Endothelial cell of umbilical vein (primary cell): ENCODE data around the gene INPP5J.

Experiments used
- EZH2 ChIP-seq: IDR thresholded peaks from 2 replicates; pipeline ENCODE4 v1.6.1; 2012; ENCODE audit warnings: borderline replicate concordance, low read depth, mild to moderate bottlenecking, moderate library complexity, low read length, inconsistent platforms; ENCODE audit not compliant: severe bottlenecking
- POLR2A ChIP-seq: IDR thresholded peaks from 2 replicates; pipeline ENCODE4 v1.6.1; 2012; ENCODE audit warnings: low read depth, mild to moderate bottlenecking, control low read depth, low read length
- TF ChIP-seq, protein P1 (sequence below), 2 donors: IDR thresholded peaks; 1 replicate in 1 of 2; 2 replicates in 1 of 2; pipeline ENCODE4 v1.5.1; 2011; ENCODE audit warnings: low read length in 2 of 2, mild to moderate bottlenecking in 2 of 2, moderate library complexity in 2 of 2, control low read depth in 1 of 2, inconsistent platforms in 1 of 2, low read depth in 1 of 2; ENCODE audit not compliant: insufficient read depth in 1 of 2; ENCODE audit errors: extremely low read depth in 1 of 2

DNA sequence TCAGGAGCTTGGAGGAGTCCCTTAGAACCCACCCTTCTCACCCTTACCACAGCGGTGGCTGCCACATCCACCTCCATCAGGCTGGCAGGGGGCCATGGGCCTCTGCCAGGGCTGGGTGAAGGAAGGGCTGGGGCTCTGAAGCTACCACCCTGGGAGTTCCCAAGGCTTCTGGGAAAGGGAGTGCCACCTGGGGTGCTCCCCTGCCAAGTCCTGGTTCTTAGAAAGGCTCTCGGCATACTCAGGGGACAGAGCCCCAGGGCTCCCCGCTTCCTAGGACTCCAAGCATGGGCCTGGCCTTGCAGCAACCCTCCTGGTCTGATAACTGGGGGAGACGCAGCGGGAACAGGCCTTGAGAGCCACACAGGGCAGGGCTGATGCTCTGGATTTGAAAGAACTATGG is 18.0 kb downstream of the INPP5J start:
- TF ChIP-seq EZH2 = no peak
- TF ChIP-seq, protein P1, sequence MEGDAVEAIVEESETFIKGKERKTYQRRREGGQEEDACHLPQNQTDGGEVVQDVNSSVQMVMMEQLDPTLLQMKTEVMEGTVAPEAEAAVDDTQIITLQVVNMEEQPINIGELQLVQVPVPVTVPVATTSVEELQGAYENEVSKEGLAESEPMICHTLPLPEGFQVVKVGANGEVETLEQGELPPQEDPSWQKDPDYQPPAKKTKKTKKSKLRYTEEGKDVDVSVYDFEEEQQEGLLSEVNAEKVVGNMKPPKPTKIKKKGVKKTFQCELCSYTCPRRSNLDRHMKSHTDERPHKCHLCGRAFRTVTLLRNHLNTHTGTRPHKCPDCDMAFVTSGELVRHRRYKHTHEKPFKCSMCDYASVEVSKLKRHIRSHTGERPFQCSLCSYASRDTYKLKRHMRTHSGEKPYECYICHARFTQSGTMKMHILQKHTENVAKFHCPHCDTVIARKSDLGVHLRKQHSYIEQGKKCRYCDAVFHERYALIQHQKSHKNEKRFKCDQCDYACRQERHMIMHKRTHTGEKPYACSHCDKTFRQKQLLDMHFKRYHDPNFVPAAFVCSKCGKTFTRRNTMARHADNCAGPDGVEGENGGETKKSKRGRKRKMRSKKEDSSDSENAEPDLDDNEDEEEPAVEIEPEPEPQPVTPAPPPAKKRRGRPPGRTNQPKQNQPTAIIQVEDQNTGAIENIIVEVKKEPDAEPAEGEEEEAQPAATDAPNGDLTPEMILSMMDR (IDR thresholded peaks at IDR 0.05; ENCODE audit: extremely low read depth in 1 of 2, insufficient read depth in 1 of 2, low read depth in 1 of 2, low read length in 2 of 2) = no peak
- no peak for TF ChIP-seq POLR2A
